HepG2 (cell line): ENCODE data around the gene CCDC30. TPM values are rescaled to one million over a fixed set of nuclear protein-coding genes. Genes with fewer than 3 reads are reported as not detected.

Experiments used
- ATF1 ChIP-seq: IDR thresholded peaks from 2 replicates; pipeline ENCODE4 v1.6.1; 2016; ENCODE audit warnings: mild to moderate bottlenecking, control low read depth
- EED ChIP-seq: sonication (generic); formaldehyde crosslinking; IDR thresholded peaks from 2 replicates; pipeline ENCODE4 v1.5.0; 2020; ENCODE audit warnings: mild to moderate bottlenecking, missing genetic modification reagents
- GFI1 ChIP-seq: sonication (generic); formaldehyde crosslinking; IDR thresholded peaks from 2 replicates; pipeline ENCODE4 v1.5.0; 2020; ENCODE audit warnings: missing genetic modification reagents, mild to moderate bottlenecking, borderline replicate concordance
- GTF3A ChIP-seq: sonication (generic); formaldehyde crosslinking; conservative IDR thresholded peaks from 2 replicates; pipeline ENCODE4 v1.4.0; 2020; ENCODE audit warnings: mild to moderate bottlenecking, missing genetic modification reagents
- KMT2A ChIP-seq: sonication (generic); formaldehyde crosslinking; IDR thresholded peaks from 2 replicates; pipeline ENCODE4 v1.4.0; 2020; ENCODE audit warnings: missing genetic modification reagents
- MBNL3 ChIP-seq: fragments of 250-450 bp; sonication (Bioruptor Pico); conservative IDR thresholded peaks from 2 replicates; pipeline ENCODE4 v1.8.0; 2022; ENCODE audit warnings: mild to moderate bottlenecking, inconsistent platforms
- NFIB ChIP-seq: sonication (generic); formaldehyde crosslinking; IDR thresholded peaks from 2 replicates; pipeline ENCODE4 v1.9.0; 2021; ENCODE audit warnings: missing genetic modification reagents, mild to moderate bottlenecking, borderline replicate concordance
- NR2F2 ChIP-seq: IDR thresholded peaks from 2 replicates; pipeline ENCODE4 v1.6.1; 2012; ENCODE audit warnings: low read depth, inconsistent platforms, borderline replicate concordance
- SIN3A ChIP-seq: IDR thresholded peaks from 2 replicates; pipeline ENCODE4 v1.6.1; 2011; ENCODE audit warnings: low read depth, mild to moderate bottlenecking, control low read depth, low read length, borderline replicate concordance
- ZBTB1 ChIP-seq: sonication (generic); formaldehyde crosslinking; IDR thresholded peaks from 2 replicates; pipeline ENCODE4 v1.4.0; 2020; ENCODE audit warnings: missing genetic modification reagents, borderline replicate concordance
- ZEB1 ChIP-seq: IDR thresholded peaks from 2 replicates; pipeline ENCODE4 v1.6.1; 2012; ENCODE audit warnings: mild to moderate bottlenecking, low read depth, inconsistent platforms; ENCODE audit not compliant: insufficient replicate concordance
- ZFYVE20 ChIP-seq: sonication (generic); formaldehyde crosslinking; IDR thresholded peaks from 2 replicates; pipeline ENCODE4 v1.8.0; 2023; ENCODE audit warnings: low read depth, mild to moderate bottlenecking, moderate library complexity, missing genetic modification reagents, borderline replicate concordance
- ZNF24 ChIP-seq: fragments of 450-650 bp; IDR thresholded peaks from 2 replicates; pipeline ENCODE4 v1.6.1; 2017; ENCODE audit warnings: antibody characterized with exemption, mild to moderate bottlenecking
- ZNF501 ChIP-seq: sonication (generic); formaldehyde crosslinking; IDR thresholded peaks from 2 replicates; pipeline ENCODE4 v1.5.1; 2020; ENCODE audit warnings: mild to moderate bottlenecking, moderate library complexity, missing genetic modification reagents
- ZNF703 ChIP-seq: sonication (generic); formaldehyde crosslinking; IDR thresholded peaks from 2 replicates; pipeline ENCODE4 v1.5.1; 2020; ENCODE audit warnings: missing genetic modification reagents, mild to moderate bottlenecking, moderate library complexity, borderline replicate concordance
- ZNF772 ChIP-seq: sonication (generic); formaldehyde crosslinking; IDR thresholded peaks from 2 replicates; pipeline ENCODE4 v1.5.0; 2020; ENCODE audit warnings: mild to moderate bottlenecking, missing genetic modification reagents
- ZNF773 ChIP-seq: sonication (generic); formaldehyde crosslinking; IDR thresholded peaks from 2 replicates; pipeline ENCODE4 v1.4.0; 2020; ENCODE audit warnings: missing genetic modification reagents, borderline replicate concordance
- polyA plus RNA-seq, 8 experiments: library from polyadenylated mRNA; depleted of rRNA in 3 of 8; stranded (reverse) in 7 of 8; unstranded in 1 of 8; fragments of >200 nt; fragmentation: Illumina TruSeq in 4 of 8; extraction: Trizol in 4 of 8; gene quantifications; 2 replicates each; pipeline versions ENCODE4 v1.2.1 to v1.2.3, GENCODE V29; 2011 to 2016; ENCODE audit warnings: low read depth in 4 of 8, missing spikeins in 1 of 8, mixed read lengths in 1 of 8; ENCODE audit not compliant: insufficient read depth in 1 of 8
- total RNA-seq, 5 experiments: library from RNA; depleted of rRNA; stranded (reverse); fragments of >200 nt; fragmentation: Illumina TruSeq; extraction: Trizol; gene quantifications; 2 replicates each; pipeline ENCODE4 v1.2.3, GENCODE V29; 2016; ENCODE audit warnings: low read depth in 1 of 5
- TF ChIP-seq, protein P1 (sequence below): sonication (generic); formaldehyde crosslinking; IDR thresholded peaks from 2 replicates; pipeline ENCODE4 v1.4.0; 2020; ENCODE audit warnings: mild to moderate bottlenecking, missing genetic modification reagents
- TF ChIP-seq, protein P2 (sequence below): IDR thresholded peaks from 2 replicates; pipeline ENCODE4 v1.6.1; 2012; ENCODE audit warnings: low read depth, low read length, improper control_type of control experiment
- TF ChIP-seq, protein P3 (sequence below): sonication (generic); formaldehyde crosslinking; IDR thresholded peaks from 2 replicates; pipeline ENCODE4 v1.4.0; 2020; ENCODE audit warnings: mild to moderate bottlenecking, missing genetic modification reagents
- TF ChIP-seq, protein P4 (sequence below): sonication (generic); formaldehyde crosslinking; IDR thresholded peaks from 2 replicates; pipeline ENCODE4 v1.9.0; 2021; ENCODE audit warnings: missing genetic modification reagents, mild to moderate bottlenecking, borderline replicate concordance
- TF ChIP-seq, protein P5 (sequence below): sonication (generic); formaldehyde crosslinking; IDR thresholded peaks from 2 replicates; pipeline ENCODE4 v1.4.0; 2020; ENCODE audit warnings: missing genetic modification reagents
- TF ChIP-seq, protein P6 (sequence below): sonication (generic); formaldehyde crosslinking; IDR thresholded peaks from 2 replicates; pipeline ENCODE4 v1.5.0; 2020; ENCODE audit warnings: missing genetic modification reagents, mild to moderate bottlenecking, borderline replicate concordance

Gene CCDC30
- total and polyA plus RNA-seq, 2 of the 13 experiments (the other 11 are each of a cell fraction or from before 2014, with no cell fraction given) = 0.25 to 0.77 TPM

DNA sequence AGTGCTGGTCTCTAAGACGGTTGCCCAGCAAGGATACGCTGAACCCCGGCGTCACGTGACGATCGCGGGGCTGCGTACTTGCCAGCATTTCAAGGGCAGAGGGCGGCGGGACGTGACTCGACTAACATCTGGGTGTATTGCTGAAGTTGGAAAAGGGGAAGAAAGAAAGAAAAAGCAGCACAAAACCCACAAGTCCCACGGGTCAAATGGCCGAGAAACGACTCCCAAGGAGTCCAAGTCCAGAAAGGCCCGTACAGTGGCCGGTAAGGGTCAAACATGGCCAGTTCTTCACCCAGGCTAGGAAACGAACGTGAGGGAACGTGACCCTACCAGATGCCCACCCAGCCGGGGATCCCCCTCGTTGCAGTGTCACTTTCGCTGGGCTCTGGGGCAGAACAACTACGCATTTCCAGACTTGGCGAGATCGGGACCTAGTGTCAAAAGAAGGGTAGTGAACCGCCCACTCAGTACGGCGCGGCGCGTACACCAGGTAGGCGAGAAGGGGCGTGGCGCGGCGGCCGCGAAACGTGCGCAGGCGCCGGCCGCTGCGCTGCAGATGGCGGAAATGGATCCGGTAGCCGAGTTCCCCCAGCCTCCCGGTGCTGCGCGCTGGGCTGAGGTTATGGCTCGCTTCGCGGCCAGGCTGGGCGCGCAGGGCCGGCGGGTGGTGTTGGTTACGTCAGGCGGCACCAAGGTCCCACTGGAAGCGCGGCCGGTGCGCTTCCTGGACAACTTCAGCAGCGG is 6.9 kb upstream of the CCDC30 start, which contains the start of the genes PPCS and ZMYND12 (continued):
- TF ChIP-seq, protein P1, sequence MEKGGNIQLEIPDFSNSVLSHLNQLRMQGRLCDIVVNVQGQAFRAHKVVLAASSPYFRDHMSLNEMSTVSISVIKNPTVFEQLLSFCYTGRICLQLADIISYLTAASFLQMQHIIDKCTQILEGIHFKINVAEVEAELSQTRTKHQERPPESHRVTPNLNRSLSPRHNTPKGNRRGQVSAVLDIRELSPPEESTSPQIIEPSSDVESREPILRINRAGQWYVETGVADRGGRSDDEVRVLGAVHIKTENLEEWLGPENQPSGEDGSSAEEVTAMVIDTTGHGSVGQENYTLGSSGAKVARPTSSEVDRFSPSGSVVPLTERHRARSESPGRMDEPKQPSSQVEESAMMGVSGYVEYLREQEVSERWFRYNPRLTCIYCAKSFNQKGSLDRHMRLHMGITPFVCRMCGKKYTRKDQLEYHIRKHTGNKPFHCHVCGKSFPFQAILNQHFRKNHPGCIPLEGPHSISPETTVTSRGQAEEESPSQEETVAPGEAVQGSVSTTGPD (CRISPR knock-in tag) = no peak
- TF ChIP-seq GFI1 = 0 out of 2 replicates have a peak, but pooled peaks have one; percentile 25
- TF ChIP-seq MBNL3 (CRISPR knock-in tag) = no peak
- TF ChIP-seq ZNF703 = peak; percentile 24; the same call in 1 of the 2 replicates
- TF ChIP-seq, protein P2, sequence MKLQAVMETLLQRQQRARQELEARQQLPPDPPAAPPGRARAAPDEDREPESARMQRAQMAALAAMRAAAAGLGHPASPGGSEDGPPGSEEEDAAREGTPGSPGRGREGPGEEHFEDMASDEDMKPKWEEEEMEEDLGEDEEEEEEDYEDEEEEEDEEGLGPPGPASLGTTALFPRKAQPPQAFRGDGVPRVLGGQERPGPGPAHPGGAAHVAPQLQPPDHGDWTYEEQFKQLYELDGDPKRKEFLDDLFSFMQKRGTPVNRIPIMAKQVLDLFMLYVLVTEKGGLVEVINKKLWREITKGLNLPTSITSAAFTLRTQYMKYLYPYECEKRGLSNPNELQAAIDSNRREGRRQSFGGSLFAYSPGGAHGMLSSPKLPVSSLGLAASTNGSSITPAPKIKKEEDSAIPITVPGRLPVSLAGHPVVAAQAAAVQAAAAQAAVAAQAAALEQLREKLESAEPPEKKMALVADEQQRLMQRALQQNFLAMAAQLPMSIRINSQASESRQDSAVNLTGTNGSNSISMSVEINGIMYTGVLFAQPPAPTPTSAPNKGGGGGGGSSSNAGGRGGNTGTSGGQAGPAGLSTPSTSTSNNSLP = no peak
- TF ChIP-seq ZNF24 = no peak
- TF ChIP-seq, protein P3, sequence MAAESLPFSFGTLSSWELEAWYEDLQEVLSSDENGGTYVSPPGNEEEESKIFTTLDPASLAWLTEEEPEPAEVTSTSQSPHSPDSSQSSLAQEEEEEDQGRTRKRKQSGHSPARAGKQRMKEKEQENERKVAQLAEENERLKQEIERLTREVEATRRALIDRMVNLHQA (CRISPR knock-in tag) = no peak
- peak; percentile 84 for TF ChIP-seq ZNF772 (CRISPR knock-in tag)
- TF ChIP-seq, protein P4, sequence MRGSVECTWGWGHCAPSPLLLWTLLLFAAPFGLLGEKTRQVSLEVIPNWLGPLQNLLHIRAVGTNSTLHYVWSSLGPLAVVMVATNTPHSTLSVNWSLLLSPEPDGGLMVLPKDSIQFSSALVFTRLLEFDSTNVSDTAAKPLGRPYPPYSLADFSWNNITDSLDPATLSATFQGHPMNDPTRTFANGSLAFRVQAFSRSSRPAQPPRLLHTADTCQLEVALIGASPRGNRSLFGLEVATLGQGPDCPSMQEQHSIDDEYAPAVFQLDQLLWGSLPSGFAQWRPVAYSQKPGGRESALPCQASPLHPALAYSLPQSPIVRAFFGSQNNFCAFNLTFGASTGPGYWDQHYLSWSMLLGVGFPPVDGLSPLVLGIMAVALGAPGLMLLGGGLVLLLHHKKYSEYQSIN (CRISPR knock-in tag) = no peak; the same call in 1 of the 2 replicates
- TF ChIP-seq SIN3A = peak; percentile 70
- TF ChIP-seq, protein P5, sequence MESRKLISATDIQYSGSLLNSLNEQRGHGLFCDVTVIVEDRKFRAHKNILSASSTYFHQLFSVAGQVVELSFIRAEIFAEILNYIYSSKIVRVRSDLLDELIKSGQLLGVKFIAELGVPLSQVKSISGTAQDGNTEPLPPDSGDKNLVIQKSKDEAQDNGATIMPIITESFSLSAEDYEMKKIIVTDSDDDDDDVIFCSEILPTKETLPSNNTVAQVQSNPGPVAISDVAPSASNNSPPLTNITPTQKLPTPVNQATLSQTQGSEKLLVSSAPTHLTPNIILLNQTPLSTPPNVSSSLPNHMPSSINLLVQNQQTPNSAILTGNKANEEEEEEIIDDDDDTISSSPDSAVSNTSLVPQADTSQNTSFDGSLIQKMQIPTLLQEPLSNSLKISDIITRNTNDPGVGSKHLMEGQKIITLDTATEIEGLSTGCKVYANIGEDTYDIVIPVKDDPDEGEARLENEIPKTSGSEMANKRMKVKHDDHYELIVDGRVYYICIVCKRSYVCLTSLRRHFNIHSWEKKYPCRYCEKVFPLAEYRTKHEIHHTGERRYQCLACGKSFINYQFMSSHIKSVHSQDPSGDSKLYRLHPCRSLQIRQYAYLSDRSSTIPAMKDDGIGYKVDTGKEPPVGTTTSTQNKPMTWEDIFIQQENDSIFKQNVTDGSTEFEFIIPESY (CRISPR knock-in tag) = no peak
- TF ChIP-seq GTF3A (CRISPR knock-in tag) = no peak
- TF ChIP-seq NFIB (CRISPR knock-in tag) = no peak
- peak; percentile 39; the same call in 1 of the 2 replicates for TF ChIP-seq ZNF773 (CRISPR knock-in tag)
- TF ChIP-seq, protein P6, sequence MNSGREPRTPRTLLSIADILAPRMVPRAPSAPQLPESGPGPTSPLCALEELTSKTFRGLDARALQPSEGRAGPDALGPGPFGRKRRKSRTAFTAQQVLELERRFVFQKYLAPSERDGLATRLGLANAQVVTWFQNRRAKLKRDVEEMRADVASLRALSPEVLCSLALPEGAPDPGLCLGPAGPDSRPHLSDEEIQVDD (CRISPR knock-in tag) = no peak; the same call in 1 of the 2 replicates
- no peak for TF ChIP-seq ZEB1
- peak; percentile 73; the same call in 1 of the 2 replicates for TF ChIP-seq EED
- TF ChIP-seq KMT2A (CRISPR knock-in tag) = peak; percentile 86
- no peak for TF ChIP-seq ATF1 (CRISPR knock-in tag)
- TF ChIP-seq ZNF501 (CRISPR knock-in tag) = peak; percentile 65
- no peak for TF ChIP-seq ZFYVE20 (CRISPR knock-in tag)
- no peak for TF ChIP-seq NR2F2
- TF ChIP-seq ZBTB1 (CRISPR knock-in tag) = no peak
